GM19043 (cell line): Measurements from ENCODE around the gene UFC1.

ENCODE experiments used
- ATAC-seq: cut with Tn5 transposase; IDR thresholded peaks from one replicate; pipeline ENCODE4 v1.9.1; 2021; ENCODE audit warnings: low read depth; ENCODE audit not compliant: unreplicated experiment

UFC1 gene

GRCh38 chr1:161166669-161167548, 13.1 kb downstream of the UFC1 start:
- no peak for ATAC-seq

GRCh38 chr1:161168906-161169305, 15.1 kb downstream of the UFC1 start:
- ATAC-seq = no peak

GRCh38 chr1:161171191-161171590, 17.4 kb downstream of the UFC1 start:
- no peak for ATAC-seq

- no peak for ATAC-seq
These were observed 17.9 kb downstream of the UFC1 start for GRCh38 chr1:161171696-161172095.

GRCh38 chr1:161172349-161172748, 18.6 kb downstream of the UFC1 start:
- no peak for ATAC-seq

- no peak for ATAC-seq
These were observed 19.1 kb downstream of the UFC1 start for GRCh38 chr1:161172776-161173376.

- no peak for ATAC-seq
These were observed 19.9 kb downstream of the UFC1 start for GRCh38 chr1:161173711-161174110.

- no peak for ATAC-seq
These were observed 21.1 kb downstream of the UFC1 start for GRCh38 chr1:161174911-161175310.

- no peak for ATAC-seq
These were observed 22.1 kb downstream of the UFC1 start for GRCh38 chr1:161175771-161176453.

GRCh38 chr1:161176468-161177111, 22.8 kb downstream of the UFC1 start:
- no peak for ATAC-seq

- peak; percentile 73 for ATAC-seq
These were observed 23.5 kb downstream of the UFC1 start, which contains the start of gene B4GALT3 for GRCh38 chr1:161177112-161177935. B4GALT3 (minus strand) TSS chr1:161177507; CDS start chr1:161176060, 1,447 bp downstream.

- no peak for ATAC-seq
These were observed 24.1 kb downstream of the UFC1 start for GRCh38 chr1:161177936-161178244.

GRCh38 chr1:161179698-161180097, 25.9 kb downstream of the UFC1 start:
- no peak for ATAC-seq

GRCh38 chr1:161180639-161181038, 26.9 kb downstream of the UFC1 start:
- ATAC-seq = no peak

GRCh38 chr1:161182214-161182613, 28.4 kb downstream of the UFC1 start:
- ATAC-seq = peak; percentile 30

- peak; percentile 63 for ATAC-seq
These were observed 31.5 kb downstream of the UFC1 start for GRCh38 chr1:161185282-161185682.

- no peak for ATAC-seq
These were observed 32.0 kb downstream of the UFC1 start for GRCh38 chr1:161185732-161186311.

- ATAC-seq = no peak
These were observed 33.5 kb downstream of the UFC1 start for GRCh38 chr1:161187311-161187710.

GRCh38 chr1:161188381-161188780, 34.6 kb downstream of the UFC1 start:
- ATAC-seq = no peak

- no peak for ATAC-seq
These were observed 35.3 kb downstream of the UFC1 start for GRCh38 chr1:161189036-161189435.
